H1 (cell line): ENCODE measurements around the gene PGAM5. TPM values are rescaled to one million over a fixed set of nuclear protein-coding genes. Genes with fewer than 3 reads are reported as not detected.

Experiments used
- CTCF ChIA-PET: fragments of 300-600 bp; sonication (Branson Sonifier 250); formaldehyde crosslinking; loops from one replicate; lab custom pipeline; 2021; ENCODE audit not compliant: partially characterized antibody; lab: Charles Lee
- POLR2A ChIA-PET: fragments of 300-600 bp; sonication (Branson Sonifier 250); formaldehyde crosslinking; loops from one replicate; lab custom pipeline; 2021; ENCODE audit warnings: inconsistent platforms; ENCODE audit not compliant: partially characterized antibody; lab: Charles Lee
- DNase-seq, 2 experiments: peaks; one replicate each; pipeline versions ENCODE4 v3.0.0 to v3.0.0-alpha.2; 2010 to 2022; ENCODE audit warnings: low spot score in 2 of 2, low read depth in 1 of 2, mixed read lengths in 1 of 2
- FAIRE-seq: peaks from 2 replicates; lab custom pipeline; 2011; peaks lifted over from hg19 to GRCh38; lab: Jason Lieb, UNC
- H2AFZ ChIP-seq: 2 replicates; pipeline ENCODE4 v1.8.1; 2012; ENCODE audit warnings: low read length, inconsistent platforms
- H2AK5ac ChIP-seq: 2 replicates; pipeline ENCODE4 v1.6.1; 2013; ENCODE audit warnings: low read depth, low read length
- H2BK120ac ChIP-seq: replicated peaks from 2 replicates; pipeline ENCODE3; 2013; ENCODE audit warnings: low read depth, low read length, inconsistent platforms
- H2BK12ac ChIP-seq: 2 replicates; pipeline ENCODE4 v1.6.1; 2013; ENCODE audit warnings: low read depth, low read length
- H2BK15ac ChIP-seq: 2 replicates; pipeline ENCODE4 v1.6.1; 2013; ENCODE audit warnings: low read length
- H2BK20ac ChIP-seq: 2 replicates; pipeline ENCODE4 v1.6.1; 2013; ENCODE audit warnings: low read length
- H2BK5ac ChIP-seq: 2 replicates; pipeline ENCODE4 v1.6.1; 2013; ENCODE audit warnings: low read depth, low read length
- H3K14ac ChIP-seq: 2 replicates; pipeline ENCODE4 v1.6.1; 2013; ENCODE audit warnings: inconsistent platforms; ENCODE audit not compliant: insufficient read length
- H3K18ac ChIP-seq: 2 replicates; pipeline ENCODE4 v1.6.1; 2013; ENCODE audit warnings: low read length; ENCODE audit errors: extremely low read depth
- H3K23ac ChIP-seq: 2 replicates; pipeline ENCODE4 v1.6.1; 2013; ENCODE audit warnings: inconsistent platforms; ENCODE audit not compliant: insufficient read length
- H3K23me2 ChIP-seq: 2 replicates; pipeline ENCODE4 v1.6.1; 2013; ENCODE audit warnings: low read depth, low read length
- H3K27ac ChIP-seq: 2 replicates; pipeline ENCODE4 v1.6.1; 2011; ENCODE audit warnings: low read depth, low read length, inconsistent platforms
- H3K27me3 ChIP-seq, 4 experiments: replicated peaks in 1 of 4; 1 replicate in 1 of 4; 2 replicates in 3 of 4; pipeline versions ENCODE4 v1.6.1 to v1.8.1; 2011 to 2013; ENCODE audit warnings: low read length in 3 of 4, mild to moderate bottlenecking in 3 of 4, inconsistent platforms in 2 of 4, mixed read lengths in 2 of 4, moderate library complexity in 1 of 4; ENCODE audit not compliant: control insufficient read depth in 3 of 4, insufficient read depth in 3 of 4; ENCODE audit errors: extremely low read depth in 1 of 4
- H3K36me3 ChIP-seq, 4 experiments: 2 replicates each; pipeline versions ENCODE4 v1.6.1 to v1.8.1; 2011 to 2013; ENCODE audit warnings: mild to moderate bottlenecking in 4 of 4, low read length in 3 of 4, moderate library complexity in 2 of 4, control low read depth in 1 of 4, inconsistent platforms in 1 of 4; ENCODE audit not compliant: insufficient read depth in 4 of 4, control insufficient read depth in 2 of 4
- H3K4ac ChIP-seq: replicated peaks from 2 replicates; pipeline ENCODE3; 2013; ENCODE audit warnings: low read length, low read depth, mixed read lengths, inconsistent platforms; ENCODE audit not compliant: insufficient read length
- H3K4me1 ChIP-seq, 4 experiments: replicated peaks in 1 of 4; 1 replicate in 1 of 4; 2 replicates in 3 of 4; pipeline versions ENCODE4 v1.6.1 to v1.8.1; 2011 to 2013; ENCODE audit warnings: low read length in 3 of 4, inconsistent platforms in 2 of 4, mixed read lengths in 1 of 4; ENCODE audit not compliant: insufficient read depth in 4 of 4, control insufficient read depth in 3 of 4
- H3K4me2 ChIP-seq, 2 experiments: 2 replicates each; pipeline versions ENCODE4 v1.6.1 to v1.8.1; 2011 to 2013; ENCODE audit warnings: low read depth in 2 of 2, low read length in 2 of 2, control low read depth in 1 of 2, inconsistent platforms in 1 of 2, mild to moderate bottlenecking in 1 of 2; ENCODE audit not compliant: insufficient read depth in 1 of 2
- H3K4me3 ChIP-seq, 4 experiments: fragments of 200-600, 300-600 bp in 1 of 4; sonication (generic), shearing (Covaris generic), sonication (Bioruptor Twin) in 1 of 4; 2 replicates each; pipeline versions ENCODE4 v1.5.1 to v1.8.1; 2011 to 2016; ENCODE audit warnings: low read length in 4 of 4, low read depth in 3 of 4, control low read depth in 2 of 4, inconsistent platforms in 2 of 4, mild to moderate bottlenecking in 2 of 4, mixed read lengths in 1 of 4, moderate library complexity in 1 of 4; ENCODE audit not compliant: insufficient read depth in 2 of 4; ENCODE audit errors: extremely low read depth in 1 of 4
- H3K56ac ChIP-seq: replicated peaks from 2 replicates; pipeline ENCODE3; 2013; ENCODE audit warnings: low read depth, mild to moderate bottlenecking, mixed read lengths, low read length, inconsistent platforms; ENCODE audit not compliant: insufficient read length
- H3K79me1 ChIP-seq: 2 replicates; pipeline ENCODE4 v1.6.1; 2013; ENCODE audit warnings: low read depth, low read length, control low read depth
- H3K79me2 ChIP-seq, 2 experiments: 2 replicates each; pipeline versions ENCODE4 v1.6.1 to v1.8.1; 2012 to 2013; ENCODE audit warnings: low read length in 2 of 2, mild to moderate bottlenecking in 2 of 2, inconsistent platforms in 1 of 2; ENCODE audit not compliant: insufficient read depth in 2 of 2, control insufficient read depth in 1 of 2
- H3K9ac ChIP-seq, 4 experiments: replicated peaks in 1 of 4; 1 replicate in 1 of 4; 2 replicates in 3 of 4; pipeline versions ENCODE4 v1.6.1 to v1.8.1; 2011 to 2013; ENCODE audit warnings: low read depth in 3 of 4, low read length in 3 of 4, control low read depth in 2 of 4, mild to moderate bottlenecking in 2 of 4, moderate library complexity in 2 of 4, inconsistent platforms in 1 of 4; ENCODE audit errors: extremely low read depth in 1 of 4
- H3K9me3 ChIP-seq, 2 experiments: 2 replicates each; pipeline versions ENCODE4 v1.6.1 to v1.8.1; 2012 to 2013; ENCODE audit warnings: mild to moderate bottlenecking in 2 of 2, moderate library complexity in 2 of 2, control low read depth in 1 of 2, inconsistent platforms in 1 of 2, low read depth in 1 of 2, low read length in 1 of 2, mixed read lengths in 1 of 2; ENCODE audit not compliant: insufficient read depth in 2 of 2
- H4K20me1 ChIP-seq, 2 experiments: replicated peaks in 1 of 2; 2 replicates each; pipeline versions ENCODE3 to v1.8.1; 2011 to 2013; ENCODE audit warnings: inconsistent platforms in 2 of 2, low read length in 2 of 2, mild to moderate bottlenecking in 1 of 2; ENCODE audit not compliant: insufficient read depth in 2 of 2, control insufficient read depth in 1 of 2
- H4K5ac ChIP-seq: 2 replicates; pipeline ENCODE4 v1.6.1; 2013; ENCODE audit warnings: low read length, low read depth, mixed read lengths, inconsistent platforms; ENCODE audit not compliant: insufficient read length
- H4K8ac ChIP-seq: 2 replicates; pipeline ENCODE4 v1.8.0; 2013; ENCODE audit warnings: mild to moderate bottlenecking, moderate library complexity, low read length, inconsistent platforms; ENCODE audit not compliant: insufficient read depth; ENCODE audit errors: extremely low read depth
- H4K91ac ChIP-seq: replicated peaks from 2 replicates; pipeline ENCODE3; 2013; ENCODE audit warnings: low read length, mixed read lengths, inconsistent platforms; ENCODE audit not compliant: insufficient read length
- CEBPB ChIP-seq: IDR thresholded peaks from 2 replicates; pipeline ENCODE4 v1.6.1; 2012; ENCODE audit warnings: low read depth, low read length
- EZH2 ChIP-seq: fragments of 200-600 bp; sonication (generic); IDR thresholded peaks from 2 replicates; pipeline ENCODE4 v1.7.1; 2012; ENCODE audit warnings: low read depth, mild to moderate bottlenecking, moderate library complexity, low read length, inconsistent platforms; ENCODE audit not compliant: severe bottlenecking
- FOSL1 ChIP-seq: IDR thresholded peaks from 2 replicates; pipeline ENCODE4 v1.6.1; 2011; ENCODE audit warnings: mild to moderate bottlenecking, low read depth, low read length, moderate library complexity; ENCODE audit not compliant: insufficient read depth
- GABPA ChIP-seq: IDR thresholded peaks from 2 replicates; pipeline ENCODE4 v1.6.1; 2011; ENCODE audit warnings: mild to moderate bottlenecking, low read length, moderate library complexity, borderline replicate concordance; ENCODE audit not compliant: insufficient read depth
- JUND ChIP-seq: IDR thresholded peaks from 2 replicates; pipeline ENCODE4 v1.6.1; 2011; ENCODE audit warnings: mild to moderate bottlenecking, improper control_type of control experiment, low read length
- KDM1A ChIP-seq: fragments of 200-600, 300-600 bp; sonication (generic); IDR thresholded peaks from 2 replicates; pipeline ENCODE4 v1.7.1; 2016; ENCODE audit warnings: mild to moderate bottlenecking, low read length, borderline replicate concordance
- NRF1 ChIP-seq: IDR thresholded peaks from 2 replicates; pipeline ENCODE4 v1.6.1; 2011; ENCODE audit warnings: mild to moderate bottlenecking, low read depth, low read length, improper control_type of control experiment
- SRF ChIP-seq: IDR thresholded peaks from 2 replicates; pipeline ENCODE4 v1.6.1; 2011; ENCODE audit warnings: mild to moderate bottlenecking, low read depth, low read length, moderate library complexity
- WGBS, 2 experiments: shearing (Covaris generic) in 1 of 2; methylation state at CpG; one replicate each; pipeline versions ENCODE4 v1.1.6 to v1.1.7; 2013 to 2015; ENCODE audit warnings: low lambda C conversion rate in 2 of 2, mixed read lengths in 2 of 2, inconsistent platforms in 1 of 2, low coverage in 1 of 2, missing lambda C conversion rate in 1 of 2; ENCODE audit not compliant: insufficient replicate concordance in 2 of 2, insufficient coverage in 1 of 2, insufficient read length in 1 of 2; ENCODE audit errors: extremely low coverage in 1 of 2, missing lambda C conversion rate in 1 of 2; 5-methylcytosine and 5-hydroxymethylcytosine counted together
- polyA plus RNA-seq, 7 experiments: library from polyadenylated mRNA; depleted of rRNA in 3 of 7; stranded (reverse) in 5 of 7; unstranded in 2 of 7; fragments of >200 nt in 5 of 7; fragments of 200-250 nt in 2 of 7; gene quantifications; 1 replicate in 5 of 7; 2 replicates in 1 of 7; 4 replicates in 1 of 7; pipeline versions ENCODE4 v1.2.1 to v1.2.3, GENCODE V29; 2011 to 2013; ENCODE audit warnings: missing spikeins in 2 of 7, mixed read lengths in 2 of 7
- total RNA-seq: library from RNA; stranded (reverse); fragmentation: NEBNext Ultra II Directional; extraction: Animal tissue kit (Norgen Biotek cat#: 25700); gene quantifications from 2 replicates; pipeline ENCODE4 v1.2.1, GENCODE V29; 2021
- TF ChIP-seq, protein P1 (sequence below): IDR thresholded peaks from 2 replicates; pipeline ENCODE4 v1.6.1; 2012; ENCODE audit warnings: inconsistent platforms
- TF ChIP-seq, protein P2 (sequence below): IDR thresholded peaks from 2 replicates; pipeline ENCODE4 v1.6.1; 2012; ENCODE audit warnings: low read length, inconsistent platforms
- TF ChIP-seq, protein P3 (sequence below): IDR thresholded peaks from 2 replicates; pipeline ENCODE4 v1.6.1; 2012; ENCODE audit warnings: inconsistent platforms

The PGAM5 gene
- total and polyA plus RNA-seq, 2 of the 8 experiments (the other 6 are each of a cell fraction or from before 2014, with no cell fraction given) = 66.4 to 84.0 TPM

DNA sequence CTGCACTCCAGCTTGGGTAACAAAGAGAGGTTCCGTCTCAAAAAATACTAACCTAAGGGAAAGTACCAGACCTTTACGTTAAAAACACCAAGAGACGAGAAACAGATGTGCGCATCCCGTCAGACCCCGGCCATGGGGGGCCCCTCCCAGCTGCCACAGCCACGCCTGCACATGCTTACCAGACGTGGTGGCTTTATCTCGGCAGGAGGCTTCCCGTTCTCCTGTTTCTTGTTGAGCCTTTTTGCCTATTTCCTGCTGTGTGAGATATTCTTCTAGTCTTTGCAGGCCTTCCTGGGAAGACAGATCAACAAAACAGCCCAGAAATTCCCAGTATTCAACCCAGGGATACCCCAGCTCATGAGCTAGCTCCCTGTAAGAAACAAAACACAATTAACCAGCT lies 23.6 kb downstream of the PGAM5 start:
- ChIA-PET POLR2A (interaction anchor here (1.3 to 1.5 kb wide), 2 partner anchors 11 to 34 kb away, joined by 3 read pairs; no protein-coding TSS in a partner anchor), CTCF (no interaction called here)
- Histone ChIP-seq H3K36me3 (peaks cover 41 to 84% (median 74%) of the 10 kb centered on the region in 4 experiments), H2BK5ac (no peak overlapping the region), H3K9ac (no peak overlapping the region), H3K27ac (no peak overlapping the region), H3K18ac (no peak overlapping the region), H3K23me2 (no peaks in the 10 kb centered on the region), H4K5ac (no peak overlapping the region), H2AFZ (no peak overlapping the region), H3K4ac (no peak overlapping the region), H3K23ac (no peak overlapping the region), H3K4me1 (no peaks in the 10 kb centered on the region; a peak in 1 of 7 replicates), H2AK5ac (no peak overlapping the region), H3K27me3 (no peaks in the 10 kb centered on the region), H4K8ac (no peak overlapping the region), H3K14ac (no peak overlapping the region), H2BK15ac (no peak overlapping the region), H3K4me2 (no peak overlapping the region), H3K56ac (no peak overlapping the region), H4K20me1 (peaks cover 6 to 12% of the 10 kb centered on the region in 2 experiments), H2BK12ac (no peak overlapping the region), H3K79me2 (no peaks in the 10 kb centered on the region), H3K9me3 (peaks cover 0 to 8% of the 10 kb centered on the region in 2 experiments; a peak in 1 of 4 replicates), H3K79me1 (no peaks in the 10 kb centered on the region), H3K4me3 (no peak overlapping the region), H2BK20ac (no peak overlapping the region), H4K91ac (no peak overlapping the region), H2BK120ac (no peak overlapping the region)
- FAIRE-seq (no peak), DNase-seq (no peak)
- WGBS, 2 experiments = 84% methylated on average over 10 of the region's 10 CpGs; no CpG with 5 or more reads in 1 of the 2 experiments
- TF ChIP-seq SRF (no peak), EZH2 (no peak), JUND (no peak), NRF1 (no peak), KDM1A (no peak), CEBPB (no peak), FOSL1 (no peak), GABPA (no peak)
- TF ChIP-seq, protein P1, sequence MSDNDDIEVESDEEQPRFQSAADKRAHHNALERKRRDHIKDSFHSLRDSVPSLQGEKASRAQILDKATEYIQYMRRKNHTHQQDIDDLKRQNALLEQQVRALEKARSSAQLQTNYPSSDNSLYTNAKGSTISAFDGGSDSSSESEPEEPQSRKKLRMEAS = no peak
- TF ChIP-seq, protein P2, sequence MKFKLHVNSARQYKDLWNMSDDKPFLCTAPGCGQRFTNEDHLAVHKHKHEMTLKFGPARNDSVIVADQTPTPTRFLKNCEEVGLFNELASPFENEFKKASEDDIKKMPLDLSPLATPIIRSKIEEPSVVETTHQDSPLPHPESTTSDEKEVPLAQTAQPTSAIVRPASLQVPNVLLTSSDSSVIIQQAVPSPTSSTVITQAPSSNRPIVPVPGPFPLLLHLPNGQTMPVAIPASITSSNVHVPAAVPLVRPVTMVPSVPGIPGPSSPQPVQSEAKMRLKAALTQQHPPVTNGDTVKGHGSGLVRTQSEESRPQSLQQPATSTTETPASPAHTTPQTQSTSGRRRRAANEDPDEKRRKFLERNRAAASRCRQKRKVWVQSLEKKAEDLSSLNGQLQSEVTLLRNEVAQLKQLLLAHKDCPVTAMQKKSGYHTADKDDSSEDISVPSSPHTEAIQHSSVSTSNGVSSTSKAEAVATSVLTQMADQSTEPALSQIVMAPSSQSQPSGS = no peak
- TF ChIP-seq, protein P3, sequence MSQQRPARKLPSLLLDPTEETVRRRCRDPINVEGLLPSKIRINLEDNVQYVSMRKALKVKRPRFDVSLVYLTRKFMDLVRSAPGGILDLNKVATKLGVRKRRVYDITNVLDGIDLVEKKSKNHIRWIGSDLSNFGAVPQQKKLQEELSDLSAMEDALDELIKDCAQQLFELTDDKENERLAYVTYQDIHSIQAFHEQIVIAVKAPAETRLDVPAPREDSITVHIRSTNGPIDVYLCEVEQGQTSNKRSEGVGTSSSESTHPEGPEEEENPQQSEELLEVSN = no peak
